NCI-H128 (cell line): ENCODE data around the gene KRT79.

Source experiments
- DNase-seq: peaks from one replicate; lab custom pipeline; 2025; ENCODE audit not compliant: unreplicated experiment; lab: John Stamatoyannopoulos, UW

The KRT79 gene

GRCh38 chr12:52836042-52836466 is 1.9 kb upstream of the KRT79 start:
- no peak for DNase-seq

- no peak for DNase-seq
Observed at GRCh38 chr12:52835271-52836041, 1.3 kb upstream of the KRT79 start.

- DNase-seq, result no peak
Observed at GRCh38 chr12:52834727-52835001, 553 bp upstream of the KRT79 start.

- no peak for DNase-seq
Observed at GRCh38 chr12:52832985-52833905, 866 bp downstream of the KRT79 start.

- no peak for DNase-seq
Observed at GRCh38 chr12:52832451-52832850, 1.7 kb downstream of the KRT79 start.

DNA sequence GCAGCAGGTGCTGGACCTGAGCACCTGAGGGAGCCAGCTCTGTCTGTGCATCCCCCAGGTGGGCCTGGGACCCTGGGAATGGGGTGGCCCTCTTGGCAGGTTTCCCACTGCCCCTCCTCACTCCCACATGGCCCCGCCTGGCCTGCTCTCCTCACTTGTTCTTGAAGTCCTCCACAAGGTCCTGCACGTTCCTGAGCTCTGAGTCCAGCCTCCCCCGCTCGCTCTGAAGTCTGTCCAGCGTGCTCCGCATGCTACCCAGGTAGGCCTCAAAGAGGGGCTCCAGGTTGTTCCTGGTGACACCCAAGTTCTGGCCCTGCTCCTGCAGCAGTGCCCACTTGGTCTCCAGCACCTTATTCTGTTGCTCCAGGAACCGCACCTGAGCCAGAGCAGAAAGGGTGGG is 2.9 kb downstream of the KRT79 start:
- no peak for DNase-seq

- no peak for DNase-seq
Observed at GRCh38 chr12:52829986-52830770, 3.9 kb downstream of the KRT79 start.

GRCh38 chr12:52828591-52829021 is 5.5 kb downstream of the KRT79 start:
- no peak for DNase-seq

DNA sequence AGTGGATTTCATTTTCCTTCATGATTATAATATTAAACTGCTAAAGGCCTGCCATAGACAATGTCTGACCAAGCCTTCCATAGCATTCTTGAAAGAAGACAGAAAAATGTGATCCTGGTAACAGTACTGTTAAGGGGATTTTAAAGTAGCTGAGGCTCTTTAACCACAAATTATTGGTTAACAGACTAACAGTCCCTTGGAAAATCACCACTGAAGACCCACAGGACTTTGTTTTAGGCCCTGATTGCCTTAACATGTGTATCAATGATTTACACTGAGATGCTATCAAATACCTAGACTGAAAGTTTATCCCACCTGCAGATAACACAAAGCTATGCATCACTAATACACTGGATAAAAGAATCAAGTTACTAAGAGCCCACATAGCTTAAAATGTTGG is 6.0 kb downstream of the KRT79 start:
- no peak for DNase-seq

GRCh38 chr12:52827499-52828090 is 6.5 kb downstream of the KRT79 start:
- DNase-seq, result no peak

- DNase-seq, result no peak
Observed at GRCh38 chr12:52826611-52827498, 7.3 kb downstream of the KRT79 start.

DNA sequence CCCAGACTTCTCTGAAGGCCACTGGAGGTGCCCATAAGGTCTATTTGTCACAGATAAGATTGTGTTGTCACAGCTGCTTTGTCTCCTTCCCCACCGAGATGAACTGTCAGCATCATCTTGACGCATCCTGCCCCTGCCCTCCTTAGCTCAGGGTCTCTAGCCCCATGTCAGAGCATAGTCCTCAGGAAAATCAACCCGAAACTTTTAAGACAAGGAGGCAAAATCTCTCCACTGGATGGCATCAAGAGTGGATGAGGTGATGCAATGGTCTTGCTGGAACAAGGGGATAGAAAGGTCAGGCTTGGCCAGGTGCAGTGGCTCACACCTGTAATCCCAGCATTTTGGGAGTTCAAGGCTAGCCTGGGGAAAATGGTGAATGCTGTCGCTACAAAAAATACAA is 8.2 kb downstream of the KRT79 start:
- no peak for DNase-seq

DNA sequence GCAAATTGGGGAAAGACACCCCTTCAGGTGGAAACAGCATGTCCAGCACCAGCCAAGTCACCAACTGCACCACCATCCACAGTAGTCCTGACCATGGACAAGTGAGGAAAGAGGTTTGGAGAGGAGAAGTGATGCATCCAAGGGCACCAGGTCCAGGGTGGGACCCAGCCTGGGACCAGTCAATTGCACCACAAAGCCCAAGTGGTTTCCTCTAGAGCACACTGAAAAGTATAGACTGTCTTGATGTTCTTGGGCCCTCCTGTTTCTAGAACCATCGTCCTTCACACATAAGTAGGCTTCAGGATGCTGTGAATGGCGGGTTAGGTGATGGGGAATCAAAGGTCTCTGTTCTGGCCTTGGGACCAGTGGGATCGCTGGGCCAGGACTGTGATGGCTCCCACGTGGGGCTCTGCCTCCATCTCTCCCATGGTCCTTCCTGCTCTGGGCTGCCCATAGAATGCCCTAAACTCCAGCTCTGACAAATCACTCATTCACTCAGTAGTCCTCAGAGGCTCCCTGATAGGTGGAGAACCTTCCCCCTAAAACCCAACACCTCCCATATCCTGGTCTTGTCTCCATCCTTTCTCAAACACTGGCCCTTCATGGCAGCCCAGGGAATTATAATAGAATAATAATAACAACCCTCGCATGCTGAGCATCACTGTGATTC is 9.2 kb downstream of the KRT79 start:
- DNase-seq, result no peak

DNA sequence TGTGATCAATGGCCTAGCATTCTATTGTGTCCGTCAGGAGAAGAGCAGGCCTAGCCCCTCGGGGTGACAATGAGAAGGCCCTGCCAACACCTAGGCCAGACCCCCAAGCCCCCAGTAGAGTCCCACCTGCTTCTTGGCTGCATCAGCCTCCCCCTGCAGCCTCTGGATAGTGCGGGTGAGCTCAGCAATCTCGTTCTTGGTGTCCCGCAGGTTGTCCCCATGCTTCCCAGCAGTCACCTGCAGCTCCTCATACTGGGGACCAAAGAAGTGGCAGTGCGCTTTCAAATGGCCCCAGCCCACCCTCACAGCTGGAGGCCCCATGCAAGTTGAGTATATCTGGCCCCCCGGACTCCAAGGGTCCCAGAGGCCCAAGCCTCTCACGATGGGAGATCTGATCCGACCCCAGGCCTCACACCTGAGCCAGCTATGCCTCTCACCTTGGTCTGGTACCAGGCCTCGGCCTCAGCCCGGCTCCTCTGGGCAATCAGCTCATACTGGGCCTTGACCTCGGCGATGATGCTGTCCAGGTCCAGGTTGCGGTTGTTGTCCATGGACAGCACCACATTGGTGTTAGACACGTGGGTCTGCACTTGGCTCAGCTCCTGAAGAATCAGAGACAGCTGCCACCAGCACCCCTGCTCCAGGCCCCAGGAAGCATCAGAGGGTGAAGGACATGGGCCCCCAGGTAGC is 10.2 kb downstream of the KRT79 start:
- DNase-seq, result no peak

GRCh38 chr12:52822771-52823510 is 11.2 kb downstream of the KRT79 start:
- no peak for DNase-seq

DNA sequence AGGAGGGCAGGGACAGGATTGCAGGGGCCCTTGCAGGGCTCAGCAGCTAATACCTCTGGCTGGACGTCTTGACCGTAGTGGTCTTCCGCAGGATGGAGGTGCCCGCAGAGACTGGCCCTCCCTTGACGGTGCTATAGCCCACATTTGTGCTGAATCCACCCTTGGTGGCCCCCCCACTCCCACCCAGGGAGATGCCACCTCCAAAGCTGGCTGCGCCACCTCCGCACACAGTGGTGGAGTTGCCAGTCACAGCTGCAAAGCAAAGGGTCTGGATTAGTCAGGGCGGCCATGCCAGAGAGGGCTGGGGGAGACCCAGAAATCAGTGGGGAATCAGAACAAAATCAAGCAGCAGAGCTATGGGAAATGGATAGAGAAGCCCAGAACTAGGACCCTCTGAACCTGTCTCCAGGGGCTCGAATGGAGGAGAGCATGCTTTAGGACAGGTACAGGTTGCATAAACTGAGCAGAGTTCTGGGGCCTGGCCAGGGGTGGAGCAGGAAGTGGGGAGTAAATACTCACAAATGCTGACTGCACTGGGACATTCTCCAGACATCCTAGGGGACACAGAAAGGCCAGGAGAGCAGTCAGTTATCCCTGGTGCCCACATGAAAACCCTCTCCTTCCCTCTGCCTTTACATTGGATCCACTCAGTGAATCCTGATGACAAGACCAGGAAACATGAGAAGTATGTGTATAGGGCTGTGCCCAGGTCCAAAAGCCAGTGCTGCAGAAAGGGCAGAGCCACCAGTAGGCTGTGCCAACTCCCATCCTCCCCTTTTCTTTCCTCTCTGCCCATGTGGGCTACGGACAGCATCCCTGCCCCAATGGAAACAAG is 12.1 kb downstream of the KRT79 start:
- DNase-seq, result no peak

DNA sequence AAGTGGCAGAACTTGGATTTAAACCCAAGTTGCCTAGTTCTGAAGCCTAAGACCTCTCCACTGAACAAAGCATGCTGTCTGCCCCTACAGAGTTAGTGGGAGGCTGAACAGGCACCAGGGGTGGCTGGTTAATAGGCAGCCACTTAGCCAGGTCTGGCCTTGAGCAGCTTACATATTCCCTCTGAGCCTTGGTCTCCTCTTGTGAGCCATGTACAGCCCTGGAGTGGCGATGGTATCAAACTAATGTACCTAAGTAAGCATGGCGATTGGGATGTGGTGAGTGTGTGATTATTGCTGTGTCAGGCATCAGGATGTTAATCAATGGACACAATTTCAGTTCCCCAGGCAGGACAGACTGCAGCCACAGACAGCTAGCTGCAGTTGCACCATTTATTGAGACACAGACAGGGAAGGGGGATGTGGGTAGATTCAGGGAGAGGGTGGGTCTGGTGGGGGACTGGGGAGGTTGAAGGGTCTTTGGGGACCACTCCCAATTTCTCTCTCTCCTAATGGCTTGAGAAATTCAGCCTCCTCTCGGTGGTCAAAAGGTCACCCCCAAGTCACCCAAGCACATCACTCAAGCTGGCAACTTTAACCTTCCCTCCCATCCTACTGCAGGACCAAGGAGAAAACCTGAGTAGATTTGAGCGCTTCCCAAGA is 12.9 kb downstream of the KRT79 start:
- no peak for DNase-seq
